Sigmoid colon (tissue), 4 donors: Measurements from ENCODE around the gene FGF12.

Experiments
- CTCF ChIP-seq, 4 experiments: fragments of 450-650 bp in 3 of 4; fragments of 200-600 bp in 1 of 4; IDR thresholded peaks; one replicate each; pipeline ENCODE4 v1.5.1; 2016 to 2019; ENCODE audit warnings: antibody characterized with exemption in 4 of 4, mild to moderate bottlenecking in 3 of 4, moderate library complexity in 2 of 4
- EP300 ChIP-seq, 4 donors: sonication (generic); formaldehyde crosslinking; IDR thresholded peaks; one replicate each; pipeline ENCODE4 v1.6.1; 2017; ENCODE audit warnings: antibody characterized with exemption in 4 of 4
- POLR2A ChIP-seq, 2 donors: fragments of 450-650 bp; IDR thresholded peaks; one replicate each; pipeline ENCODE4 v1.6.1; 2016; ENCODE audit warnings: antibody characterized with exemption in 2 of 2, mild to moderate bottlenecking in 2 of 2, moderate library complexity in 2 of 2
- POLR2AphosphoS5 ChIP-seq, 4 donors: sonication (generic); formaldehyde crosslinking; IDR thresholded peaks; one replicate each; pipeline ENCODE4 v1.6.1; 2017; ENCODE audit warnings: antibody characterized with exemption in 4 of 4

DNA sequence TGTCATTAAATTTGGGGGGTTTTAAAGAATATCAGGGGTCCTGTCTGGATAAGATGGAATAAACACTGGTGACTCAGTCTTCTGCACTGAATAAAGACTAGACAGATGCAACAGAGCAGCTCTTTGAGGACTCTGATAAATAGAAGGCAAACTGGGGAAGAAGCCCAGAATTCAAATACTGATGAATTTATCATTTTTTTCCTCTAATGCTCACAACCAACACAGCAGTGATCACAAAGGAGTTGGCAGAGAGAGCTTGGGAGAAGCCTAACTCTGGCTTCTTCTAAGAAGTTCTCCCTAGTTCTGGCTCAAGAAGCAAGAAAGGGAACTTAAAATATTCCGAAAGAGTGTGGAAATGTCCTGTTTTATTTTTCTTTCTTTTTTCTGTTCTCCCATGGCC lies 597.8 kb downstream of the FGF12 start:
- TF ChIP-seq POLR2A (IDR thresholded peaks at IDR 0.05) (no peak), EP300 (IDR thresholded peaks at IDR 0.05) (no peak), CTCF (IDR thresholded peaks at IDR 0.05) (no peak), POLR2AphosphoS5 (IDR thresholded peaks at IDR 0.05) (no peak)
